B cell (primary cell): ENCODE data around the gene L3MBTL4.

Experiments
- CTCF ChIP-seq: fragments of 200-600 bp; IDR thresholded peaks from one replicate; pipeline ENCODE4 v1.8.0; 2022; ENCODE audit warnings: antibody characterized with exemption, mild to moderate bottlenecking
- EZH2 ChIP-seq: IDR thresholded peaks from 2 replicates; pipeline ENCODE4 v1.6.1; 2012; ENCODE audit warnings: borderline replicate concordance, low read depth, mild to moderate bottlenecking, moderate library complexity, low read length; ENCODE audit not compliant: insufficient read depth, poor library complexity, severe bottlenecking

- TF ChIP-seq CTCF = no peak
- TF ChIP-seq EZH2 = no peak
Measured at GRCh38 chr18:6249788-6250187, 164.9 kb downstream of the L3MBTL4 start.
